Left cardiac atrium (tissue), 4 donors: ENCODE data around the gene BORCS8. TPM values are rescaled to one million over a fixed set of nuclear protein-coding genes. Genes with fewer than 3 reads are reported as not detected.
A peak's percentile ranks its signal among the peaks of the same experiment; 100 is the strongest.

Source experiments
- ATAC-seq, 2 donors: fragments of 200-7000 bp; cut with Tn5 transposase; one replicate each; pipeline ENCODE4 v1.9.1; 2020; ENCODE audit warnings: mild to moderate bottlenecking in 2 of 2, moderate library complexity in 2 of 2
- DNase-seq: peaks from one replicate; pipeline ENCODE4 v3.0.0-alpha.2; 2020
- intact Hi-C, 2 donors: fragments of 100-400 bp; cut with DNase I; formaldehyde crosslinking; loops; one replicate each; pipeline versions ENCODE4 v1.14.1 to v1.15.1; 2022 to 2023
- total RNA-seq, 2 donors: library from RNA; stranded (reverse); fragmentation: NEBNext Ultra II Directional; extraction: Animal tissue kit (Norgen Biotek cat#: 25700); gene quantifications; one replicate each; pipeline ENCODE4 v1.2.1, GENCODE V29; 2021
- donor health status: DM: no; HTN: yes; CAD: no.
- donor health status: DM: no; HTN: yes; CAD: no; lungs with severe emphysema.
- donor health status: DM: yes; HTN: yes; CAD: no.
- donor health status: Dilated cardiomyopathy.

The BORCS8 gene
- total RNA-seq, 2 donors from 2014 or later = 20.1 to 24.0 TPM

GRCh38 chr19:19134687-19135158 lies 57.2 kb downstream of the BORCS8 start:
- DNase-seq = peak; percentile 73
- intact Hi-C loops = no loop called here
- ATAC-seq = peak in 1 of 2 donors; percentile 11

- no peak for ATAC-seq
- DNase-seq = no peak
- intact Hi-C loops = no loop called here
Observed at GRCh38 chr19:19133985-19134384, 58.0 kb downstream of the BORCS8 start.

- intact Hi-C loops = no loop called here
- no peak for ATAC-seq
Observed at GRCh38 chr19:19132912-19133311, 59.0 kb downstream of the BORCS8 start.

GRCh38 chr19:19131989-19132388 lies 60.0 kb downstream of the BORCS8 start:
- no peak for ATAC-seq

More at GRCh38 chr19:19132912-19133311, 59.0 kb downstream of the BORCS8 start:
- no peak for DNase-seq

More at GRCh38 chr19:19131989-19132388, 60.0 kb downstream of the BORCS8 start:
- DNase-seq = no peak
- intact Hi-C loops = no loop called here

Other genes with a start within 250 kb of the BORCS8 start
- gene SUGP2, start 158.6 kb downstream of the BORCS8 start, total RNA-seq = 10 to 100 TPM; 59.7 to 63.7 TPM
- gene ARMC6, start 158.5 kb downstream of the BORCS8 start, total RNA-seq = 10 to 100 TPM; 12.9 to 16.9 TPM
- 10 to 100 TPM; 13.9 to 15.2 TPM for gene SLC25A42, start 128.2 kb downstream of the BORCS8 start, total RNA-seq
- gene TMEM161A, start 53.7 kb downstream of the BORCS8 start, total RNA-seq = 10 to 100 TPM; 19.1 to 21.2 TPM
- under 1 TPM; 0.21 to 0.55 TPM for gene MEF2B, start 21.9 kb downstream of the BORCS8 start, total RNA-seq
- 10 to 100 TPM; 40.7 to 46.2 TPM for gene RFXANK, start 106 bp upstream of the BORCS8 start, total RNA-seq
- 10 to 100 TPM in 1 of 2 donors, 1 to 10 TPM in 1; 9.4 to 11.2 TPM for gene NR2C2AP, start 11.3 kb upstream of the BORCS8 start, total RNA-seq
- gene NCAN, start 19.8 kb upstream of the BORCS8 start, total RNA-seq = not detected
- 1 to 10 TPM in 1 of 2 donors, under 1 TPM in 1; 0.59 to 1.4 TPM for gene TM6SF2, start 81.1 kb upstream of the BORCS8 start, total RNA-seq
- gene SUGP1, start 128.4 kb upstream of the BORCS8 start, total RNA-seq = 10 to 100 TPM; 33.5 to 40.5 TPM
- gene MAU2, start 128.7 kb upstream of the BORCS8 start, total RNA-seq = 10 to 100 TPM; 26.2 to 35.5 TPM
- gene GATAD2A, start 213.5 kb upstream of the BORCS8 start, total RNA-seq = 10 to 100 TPM; 34.2 to 62.3 TPM